Measurements from ENCODE around the gene SEZ6L2.

Gene SEZ6L2

DNA sequence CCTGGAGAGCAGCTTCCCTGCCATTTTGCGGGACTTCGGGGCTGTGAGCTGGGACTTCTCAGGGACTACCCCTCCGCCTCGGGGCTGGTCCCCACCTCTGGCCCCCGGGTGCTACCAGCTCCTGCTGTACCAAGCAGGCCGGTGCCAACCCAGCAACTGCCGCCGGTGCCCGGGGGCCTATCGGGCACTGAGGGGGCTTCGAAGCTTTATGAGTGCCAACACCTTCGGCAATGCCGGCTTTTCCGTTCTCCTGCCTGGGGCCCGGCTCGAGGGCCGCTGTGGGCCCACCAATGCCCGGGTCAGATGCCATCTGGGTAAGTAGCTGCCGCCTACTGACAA, 2.2 kb upstream of the SEZ6L2 start:
- no peak overlapping the region for H3K4me3 ChIP-seq (ENCODE audit: low read depth, low read length)
- TF ChIP-seq, protein P1, sequence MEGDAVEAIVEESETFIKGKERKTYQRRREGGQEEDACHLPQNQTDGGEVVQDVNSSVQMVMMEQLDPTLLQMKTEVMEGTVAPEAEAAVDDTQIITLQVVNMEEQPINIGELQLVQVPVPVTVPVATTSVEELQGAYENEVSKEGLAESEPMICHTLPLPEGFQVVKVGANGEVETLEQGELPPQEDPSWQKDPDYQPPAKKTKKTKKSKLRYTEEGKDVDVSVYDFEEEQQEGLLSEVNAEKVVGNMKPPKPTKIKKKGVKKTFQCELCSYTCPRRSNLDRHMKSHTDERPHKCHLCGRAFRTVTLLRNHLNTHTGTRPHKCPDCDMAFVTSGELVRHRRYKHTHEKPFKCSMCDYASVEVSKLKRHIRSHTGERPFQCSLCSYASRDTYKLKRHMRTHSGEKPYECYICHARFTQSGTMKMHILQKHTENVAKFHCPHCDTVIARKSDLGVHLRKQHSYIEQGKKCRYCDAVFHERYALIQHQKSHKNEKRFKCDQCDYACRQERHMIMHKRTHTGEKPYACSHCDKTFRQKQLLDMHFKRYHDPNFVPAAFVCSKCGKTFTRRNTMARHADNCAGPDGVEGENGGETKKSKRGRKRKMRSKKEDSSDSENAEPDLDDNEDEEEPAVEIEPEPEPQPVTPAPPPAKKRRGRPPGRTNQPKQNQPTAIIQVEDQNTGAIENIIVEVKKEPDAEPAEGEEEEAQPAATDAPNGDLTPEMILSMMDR (IDR thresholded peaks at IDR 0.05; ENCODE audit: low read depth, low read length, missing control alignments) = no peak
- DNase-seq (ENCODE audit: low read depth) = no peak

GRCh38 chr16:29900888-29901606, 1.7 kb upstream of the SEZ6L2 start:
- DNase-seq (ENCODE audit: low read depth) = no peak
- no peak overlapping the region; the same call in 1 of the 2 replicates for H3K4me3 ChIP-seq (ENCODE audit: low read depth, low read length)
- TF ChIP-seq, protein P1 (IDR thresholded peaks at IDR 0.05; ENCODE audit: low read depth, low read length, missing control alignments) = no peak

DNA sequence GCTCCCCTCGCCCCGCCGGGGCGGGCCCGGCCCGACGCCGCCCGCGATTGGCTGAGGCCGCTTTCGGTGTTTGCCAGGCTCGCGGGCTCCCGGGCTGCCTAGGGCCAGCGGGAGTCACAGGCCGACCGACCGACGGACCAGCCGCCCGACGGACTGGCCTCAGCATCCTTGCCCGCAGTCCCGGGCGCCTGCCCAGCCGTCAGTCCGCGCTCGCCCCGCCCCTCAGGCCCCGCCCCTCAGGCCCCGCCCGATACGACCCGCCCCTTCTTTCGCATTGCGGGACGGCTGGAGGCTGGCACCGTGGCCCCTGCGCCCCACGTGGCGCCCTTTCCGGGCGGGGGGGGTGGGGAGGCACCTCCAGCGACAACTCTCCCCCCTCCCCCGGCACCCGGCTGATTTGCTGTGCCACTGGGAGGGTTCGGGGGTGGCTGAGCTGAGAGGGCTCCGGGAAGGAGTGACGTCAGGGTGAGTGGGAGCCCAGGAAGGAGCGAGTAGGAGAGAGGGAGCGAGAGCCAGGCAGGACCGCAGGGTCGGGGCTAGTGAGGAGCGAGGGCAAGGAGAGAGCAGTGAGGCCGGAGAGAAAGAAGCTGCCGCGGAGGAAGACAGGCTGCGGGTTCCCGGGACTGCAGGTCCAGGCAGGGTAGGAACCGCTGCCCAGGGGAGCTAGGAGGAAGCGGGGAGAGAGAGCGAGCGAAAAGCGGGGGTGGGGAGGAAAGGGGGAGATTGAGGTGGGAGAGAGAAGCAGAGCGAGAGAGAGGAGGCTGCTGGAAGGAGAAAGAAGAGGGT, 945 bp upstream of the SEZ6L2 start, which contains the start of gene ASPHD1:
Gene ASPHD1, plus strand, starts transcription at position 387 of the 786 bp plus-strand sequence. CDS start 484 bp downstream, outside the sequence.
- TF ChIP-seq, protein P1 (IDR thresholded peaks at IDR 0.05; ENCODE audit: low read depth, low read length, missing control alignments) = no peak
- peak within 1 kb of the TSS; percentile 63 for H3K4me3 ChIP-seq (ENCODE audit: low read depth, low read length)
- no peak for DNase-seq (ENCODE audit: low read depth)

- H3K4me3 ChIP-seq (ENCODE audit: low read depth, low read length) = no peak overlapping the region
- TF ChIP-seq, protein P1 (IDR thresholded peaks at IDR 0.05; ENCODE audit: low read depth, low read length, missing control alignments) = no peak
- DNase-seq (ENCODE audit: low read depth) = no peak
Measured at GRCh38 chr16:29898804-29899515, 390 bp downstream of the SEZ6L2 start.

- DNase-seq (ENCODE audit: low read depth) = no peak
- no peak overlapping the region for H3K4me3 ChIP-seq (ENCODE audit: low read depth, low read length)
- TF ChIP-seq, protein P1 (IDR thresholded peaks at IDR 0.05; ENCODE audit: low read depth, low read length, missing control alignments) = no peak
Measured at GRCh38 chr16:29898135-29898803, 1.1 kb downstream of the SEZ6L2 start.

DNA sequence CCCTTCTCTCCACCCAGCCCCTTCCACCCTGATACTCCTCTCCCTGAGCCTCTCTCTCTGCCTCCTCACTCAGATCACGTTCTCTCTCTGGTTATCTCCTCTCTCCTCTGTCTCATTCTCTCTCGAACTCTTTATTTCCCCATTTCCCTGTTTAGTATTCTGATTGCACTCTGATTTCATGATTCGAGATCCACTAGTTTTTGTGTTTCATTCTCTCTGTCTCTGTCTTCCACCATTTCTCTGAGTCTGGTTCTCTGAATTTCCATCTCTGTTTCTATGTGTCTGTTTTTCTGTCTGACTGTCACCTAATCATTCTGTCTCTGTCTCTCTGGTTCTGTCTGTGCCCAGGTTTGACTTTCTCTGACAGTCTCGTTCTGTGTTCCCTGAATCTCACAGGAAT, 2.0 kb downstream of the SEZ6L2 start:
- H3K4me3 ChIP-seq (ENCODE audit: low read depth, low read length) = no peak overlapping the region
- TF ChIP-seq, protein P1 (IDR thresholded peaks at IDR 0.05; ENCODE audit: low read depth, low read length, missing control alignments) = no peak
- no peak for DNase-seq (ENCODE audit: low read depth)
